NB4 (cell line): ENCODE measurements around the gene GMPPB.
"Not testable (repeated sequence)": the region's sequence is repeated elsewhere in the genome, so short reads cannot be mapped to it uniquely, and the experiment has no call there.

Experiments
- CTCF ChIP-seq: IDR thresholded peaks from one replicate; pipeline ENCODE4 v1.5.1; 2012; ENCODE audit warnings: low read depth, low read length
- MYC ChIP-seq: IDR thresholded peaks from 2 replicates; pipeline ENCODE4 v1.6.1; 2011; ENCODE audit warnings: low read depth, low read length
- POLR2A ChIP-seq: IDR thresholded peaks from 2 replicates; pipeline ENCODE4 v1.6.1; 2011; ENCODE audit warnings: mild to moderate bottlenecking; ENCODE audit not compliant: insufficient read length; ENCODE audit errors: extremely low read depth
- TF ChIP-seq, protein P1 (sequence below): IDR thresholded peaks from 2 replicates; pipeline ENCODE4 v1.6.1; 2011; ENCODE audit warnings: low read depth, low read length

DNA sequence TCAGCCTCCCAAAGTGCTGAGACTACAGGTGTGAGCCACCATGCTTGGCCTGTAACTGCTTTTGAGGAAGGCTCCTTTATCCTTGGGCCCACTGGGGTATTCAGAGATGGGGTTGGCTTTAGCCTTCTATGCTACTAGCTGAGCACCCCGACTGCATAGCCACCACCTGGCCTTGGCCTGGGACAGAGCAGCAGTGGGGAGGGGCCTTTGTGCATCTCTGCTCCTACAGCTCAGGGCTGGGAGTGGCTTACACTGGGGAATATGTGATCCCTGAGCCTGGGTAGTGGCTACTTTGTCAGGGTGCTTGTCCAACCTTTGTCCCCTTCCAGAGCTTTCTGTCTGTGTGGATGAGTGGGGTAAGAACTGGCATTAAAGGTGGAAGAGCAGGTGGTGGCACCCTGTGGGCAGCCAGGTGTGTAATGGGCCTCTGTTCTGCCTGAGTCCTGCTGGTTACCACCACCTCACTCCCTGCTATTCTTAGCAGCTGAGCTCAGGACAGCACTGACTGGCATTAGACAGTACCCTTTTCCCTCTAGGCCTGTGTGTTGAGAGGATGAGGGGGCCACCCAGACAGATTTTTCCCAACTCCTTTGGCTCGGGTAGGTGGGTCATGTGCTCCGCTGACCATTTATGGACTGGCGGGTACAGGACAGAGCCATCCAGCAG is 28.3 kb downstream of the GMPPB start:
- TF ChIP-seq CTCF, POLR2A, MYC: not testable (repeated sequence)
- TF ChIP-seq, protein P1, sequence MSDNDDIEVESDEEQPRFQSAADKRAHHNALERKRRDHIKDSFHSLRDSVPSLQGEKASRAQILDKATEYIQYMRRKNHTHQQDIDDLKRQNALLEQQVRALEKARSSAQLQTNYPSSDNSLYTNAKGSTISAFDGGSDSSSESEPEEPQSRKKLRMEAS, result not testable (repeated sequence)
